Activated CD8-positive, alpha-beta memory T cell treated with anti-CD3 and anti-CD28 coated beads, Interleukin-2, amount 50 U/mL, for 24 hours (primary cell): ENCODE measurements around the gene TUBA1A.
"Not testable (repeated sequence)": the region's sequence is repeated elsewhere in the genome, so short reads cannot be mapped to it uniquely, and the experiment has no call there.

Experiments
- DNase-seq: peaks from one replicate; pipeline ENCODE4 v3.0.0-alpha.2; 2020; ENCODE audit errors: extremely low read depth

Gene TUBA1A

DNA sequence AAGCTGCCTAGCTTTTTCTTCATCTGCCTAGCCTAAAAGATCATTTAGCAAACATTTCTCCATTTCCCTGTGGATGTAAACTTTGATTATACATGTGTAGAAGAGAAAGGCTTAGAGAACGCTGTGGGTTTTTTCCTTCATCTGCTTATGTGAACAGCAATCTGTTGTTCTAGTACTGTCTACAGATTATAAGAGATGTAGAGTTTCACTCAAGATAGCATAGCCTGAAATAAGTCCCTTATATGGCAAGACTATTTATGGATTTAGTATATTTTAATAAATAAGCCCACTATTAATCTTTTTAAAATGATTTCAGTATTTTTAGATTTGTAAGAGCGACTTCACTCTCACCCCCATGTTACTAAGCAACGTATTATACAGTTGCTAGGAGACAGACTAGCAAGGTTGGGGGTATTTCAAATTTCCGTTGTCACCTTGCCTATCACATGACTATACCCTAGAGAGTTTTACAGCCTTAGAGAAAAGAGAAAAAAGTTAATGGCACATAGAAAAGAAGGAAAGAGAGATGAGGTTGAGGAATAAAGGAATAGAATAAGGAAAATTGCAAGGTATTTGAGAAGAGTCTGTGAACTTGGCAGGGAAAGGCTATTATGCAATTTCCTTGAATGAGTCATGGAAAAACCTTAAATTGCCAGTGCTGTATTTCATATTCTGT lies 12.2 kb upstream of the TUBA1A start:
- DNase-seq, result no peak

GRCh38 chr12:49198431-49199155 lies 9.7 kb upstream of the TUBA1A start:
- DNase-seq, result no peak

- DNase-seq, result no peak
Measured at GRCh38 chr12:49197256-49197655, 8.4 kb upstream of the TUBA1A start.

DNA sequence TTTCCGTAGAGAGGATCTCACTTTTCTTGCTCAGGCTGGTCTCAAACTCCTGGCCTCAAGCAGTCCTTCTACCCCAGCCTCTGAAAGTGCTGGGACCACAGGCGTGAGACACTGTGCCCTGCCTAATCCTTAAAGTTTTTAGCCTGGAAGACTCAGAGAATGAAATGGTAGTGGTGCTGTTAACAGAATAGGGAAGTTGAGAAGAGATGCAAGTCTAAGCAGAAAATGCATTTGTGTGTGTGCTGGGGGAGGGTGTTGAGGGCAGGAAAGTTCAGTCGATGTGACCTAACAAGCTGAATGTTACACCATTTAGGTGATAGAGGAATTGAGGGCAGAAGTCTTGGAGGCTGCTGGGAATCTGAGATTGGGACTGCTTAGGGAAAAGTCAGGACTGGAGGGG lies 6.9 kb upstream of the TUBA1A start:
- no peak for DNase-seq

DNA sequence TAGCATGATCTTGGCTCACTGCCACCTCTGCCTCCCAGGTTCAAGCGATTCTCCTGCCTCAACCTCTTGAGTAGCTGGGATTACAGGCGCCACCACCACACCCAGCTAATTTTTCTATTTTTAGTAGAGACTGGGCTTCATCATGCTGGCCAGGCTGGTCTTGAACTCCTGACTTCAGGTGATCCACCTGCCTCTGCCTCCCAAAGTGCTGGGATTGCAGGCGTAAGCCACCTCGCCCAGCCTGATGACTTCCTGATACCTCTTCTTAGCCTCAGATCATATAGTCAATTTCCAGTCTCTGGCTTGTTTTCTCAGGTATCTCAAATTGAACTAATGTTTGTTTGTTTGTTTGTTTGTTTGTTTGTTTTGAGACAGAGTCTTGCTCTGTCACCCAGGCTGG lies 4.9 kb upstream of the TUBA1A start:
- DNase-seq, result not testable (repeated sequence)

DNA sequence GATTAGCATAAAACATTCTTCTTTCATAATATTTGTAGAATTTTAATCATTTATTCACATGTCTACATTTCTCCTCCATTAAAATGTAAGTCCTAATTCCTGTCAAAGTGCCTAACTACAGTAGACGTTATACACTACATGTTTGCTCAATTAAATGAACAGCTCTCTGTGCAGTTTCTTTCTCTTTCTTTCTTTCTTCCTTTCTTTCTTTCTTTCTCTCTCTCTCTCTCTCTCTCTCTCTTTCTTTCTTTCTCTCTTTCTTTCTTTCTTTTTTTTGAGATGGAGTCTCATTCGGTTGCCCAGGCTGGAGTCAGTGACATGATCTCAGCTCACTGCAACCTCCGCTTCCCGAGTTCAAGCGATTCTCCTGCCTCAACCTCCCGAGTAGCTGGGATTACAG lies 2.6 kb upstream of the TUBA1A start:
- DNase-seq, result not testable (repeated sequence)

- no peak for DNase-seq
Measured at GRCh38 chr12:49190974-49191373, 2.1 kb upstream of the TUBA1A start.

DNA sequence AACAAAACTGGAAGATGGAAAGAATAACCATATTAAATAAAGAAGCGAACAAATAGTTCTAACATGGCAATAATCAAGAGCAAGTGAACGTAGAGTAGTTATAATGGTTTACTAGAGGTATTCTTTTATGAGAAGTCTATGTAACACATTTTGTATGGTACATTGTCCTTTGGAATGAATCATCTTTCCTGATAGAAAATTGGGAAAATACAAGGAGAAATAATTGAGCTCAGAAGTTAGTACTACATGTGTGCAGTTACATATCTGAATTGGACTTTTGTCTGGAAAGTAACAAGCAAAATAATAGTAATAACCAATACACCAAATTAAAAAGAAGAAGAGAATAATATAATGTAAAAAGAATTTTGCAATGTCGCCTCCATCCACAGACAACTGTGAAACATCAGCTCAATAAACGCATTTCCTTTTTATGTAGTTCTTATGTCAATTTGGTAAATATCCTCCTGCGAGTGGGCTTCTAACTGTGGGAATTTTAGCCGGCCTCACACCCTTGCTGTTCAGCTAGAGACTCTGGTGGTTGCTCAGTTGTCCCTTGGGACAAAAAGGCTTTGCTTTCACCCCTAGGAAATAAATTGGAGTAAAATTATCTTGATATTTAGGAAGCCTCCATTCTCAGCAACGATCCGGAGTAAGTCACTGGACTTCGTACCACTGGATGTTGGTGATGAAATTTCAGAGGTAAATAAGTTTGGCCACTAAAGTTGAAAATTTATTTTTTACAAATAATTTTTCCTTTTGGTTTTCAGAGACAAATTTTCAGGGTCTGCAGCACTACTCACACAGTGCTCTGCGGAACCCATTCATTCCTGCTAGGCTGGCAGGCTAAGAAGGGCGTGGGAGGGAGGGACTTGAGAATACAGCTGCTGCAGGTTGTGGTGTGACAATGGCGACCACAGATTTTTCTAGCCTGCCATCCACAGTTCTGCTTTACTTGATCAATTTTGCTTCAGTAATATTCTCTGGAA lies 1.1 kb upstream of the TUBA1A start:
- DNase-seq, result no peak

DNA sequence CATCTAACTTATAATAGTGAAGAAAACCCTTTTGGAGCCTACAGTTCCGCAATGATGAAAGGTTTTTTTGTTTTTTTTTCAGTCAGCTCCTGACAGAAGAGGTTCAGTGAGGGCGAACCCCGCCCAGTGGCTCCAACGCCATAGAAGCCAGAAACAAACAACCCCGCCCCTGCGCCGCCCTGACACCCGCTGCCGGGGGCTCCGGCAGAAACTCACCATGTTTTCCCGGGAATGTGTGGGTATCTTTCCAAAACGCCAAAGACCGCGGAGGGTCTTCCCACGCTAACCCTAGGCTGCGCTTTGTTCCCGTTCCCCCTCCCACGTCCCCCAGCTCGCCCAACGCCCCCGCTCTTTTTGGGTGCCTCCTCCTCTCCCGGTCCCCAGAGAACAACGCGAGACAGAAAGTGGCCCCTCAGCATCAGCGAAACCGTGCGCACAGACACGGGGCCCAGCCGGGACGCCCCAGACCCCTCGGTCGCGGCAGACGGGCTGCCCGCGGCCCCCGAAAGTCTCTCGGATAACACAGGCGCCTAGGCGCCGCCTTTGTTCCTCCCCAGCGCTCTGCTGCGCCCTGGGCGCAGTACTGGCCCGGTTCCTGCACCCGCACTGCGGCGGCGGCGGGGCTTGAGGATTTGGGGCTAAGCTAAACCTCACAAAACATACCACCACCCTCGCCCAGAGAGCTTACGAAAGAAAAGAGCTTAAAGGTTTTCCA lies 522 bp downstream of the TUBA1A start:
- peak; percentile 44 for DNase-seq

DNA sequence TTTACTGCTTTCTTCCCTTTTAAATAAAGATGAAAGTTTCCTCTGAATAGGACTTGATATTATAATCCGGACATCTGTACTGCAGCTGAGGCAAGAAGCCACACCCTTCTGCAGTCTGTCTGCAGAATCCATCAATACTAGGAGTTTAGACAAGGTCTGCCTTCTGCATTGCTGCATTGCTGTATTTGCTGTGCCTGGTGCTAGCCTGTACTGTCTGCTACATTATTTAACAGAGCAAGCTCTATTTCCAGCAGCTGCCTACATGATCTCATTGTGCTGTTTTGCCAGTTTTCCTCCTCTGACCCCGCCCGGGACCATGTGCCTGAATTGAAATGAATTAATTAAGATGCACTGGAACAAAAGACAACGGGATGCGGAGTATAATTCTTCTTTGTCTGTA lies 1.7 kb downstream of the TUBA1A start:
- DNase-seq, result no peak

DNA sequence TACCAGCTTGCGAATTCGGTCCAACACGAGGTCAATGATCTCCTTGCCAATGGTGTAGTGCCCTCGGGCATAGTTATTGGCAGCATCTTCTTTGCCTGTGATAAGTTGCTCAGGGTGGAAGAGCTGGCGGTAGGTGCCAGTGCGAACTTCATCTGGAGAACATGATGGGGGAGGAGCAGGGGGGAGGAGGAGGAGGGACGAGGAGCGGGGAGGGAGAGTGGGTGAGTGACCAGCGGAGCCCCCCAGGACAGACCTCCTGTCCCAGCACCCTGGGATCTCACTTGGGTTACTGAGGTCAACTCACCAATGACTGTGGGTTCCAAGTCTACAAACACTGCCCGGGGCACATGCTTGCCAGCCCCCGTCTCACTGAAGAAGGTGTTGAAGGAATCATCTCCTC lies 2.6 kb downstream of the TUBA1A start:
- DNase-seq, result not testable (repeated sequence)

DNA sequence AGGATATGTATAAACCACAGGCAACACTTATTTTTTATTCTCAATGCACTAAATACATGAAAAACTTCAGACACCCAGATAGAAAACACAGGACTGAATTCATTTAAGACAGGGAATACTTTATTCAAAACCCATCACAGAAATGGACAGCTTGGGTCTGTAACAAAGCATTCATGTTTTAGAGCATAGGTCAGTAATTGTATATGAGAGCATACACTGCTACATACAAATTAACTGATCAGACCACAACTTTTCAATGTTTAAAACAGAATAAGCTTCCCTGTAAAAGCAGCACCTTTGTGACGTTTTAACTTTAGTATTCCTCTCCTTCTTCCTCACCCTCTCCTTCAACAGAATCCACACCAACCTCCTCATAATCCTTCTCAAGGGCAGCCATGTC lies 4.2 kb downstream of the TUBA1A start:
- DNase-seq, result not testable (repeated sequence)

GRCh38 chr12:49183214-49183950 lies 5.5 kb downstream of the TUBA1A start:
- not testable (repeated sequence) for DNase-seq

DNA sequence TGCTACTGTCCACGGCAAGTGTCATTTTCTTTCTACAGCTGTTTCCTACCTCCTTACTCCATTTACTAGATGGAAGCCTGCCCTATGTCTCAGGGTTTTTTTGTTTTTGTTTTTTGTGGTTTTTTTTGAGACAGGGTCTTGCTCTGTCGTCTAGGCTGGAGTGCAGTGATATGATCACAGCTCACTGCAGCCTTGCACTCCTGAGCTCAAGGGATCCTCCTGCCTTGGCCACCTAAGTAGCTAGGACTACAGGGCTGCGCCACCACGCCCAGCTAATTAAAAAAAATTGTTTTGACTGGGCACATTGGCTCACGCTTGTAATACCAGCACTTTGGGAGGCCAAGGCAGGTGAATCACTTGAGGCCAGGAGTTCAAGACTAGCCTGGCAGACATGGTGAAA lies 14.7 kb downstream of the TUBA1A start:
- DNase-seq, result no peak

- no peak for DNase-seq
Measured at GRCh38 chr12:49170924-49171323, 18.0 kb downstream of the TUBA1A start.

DNA sequence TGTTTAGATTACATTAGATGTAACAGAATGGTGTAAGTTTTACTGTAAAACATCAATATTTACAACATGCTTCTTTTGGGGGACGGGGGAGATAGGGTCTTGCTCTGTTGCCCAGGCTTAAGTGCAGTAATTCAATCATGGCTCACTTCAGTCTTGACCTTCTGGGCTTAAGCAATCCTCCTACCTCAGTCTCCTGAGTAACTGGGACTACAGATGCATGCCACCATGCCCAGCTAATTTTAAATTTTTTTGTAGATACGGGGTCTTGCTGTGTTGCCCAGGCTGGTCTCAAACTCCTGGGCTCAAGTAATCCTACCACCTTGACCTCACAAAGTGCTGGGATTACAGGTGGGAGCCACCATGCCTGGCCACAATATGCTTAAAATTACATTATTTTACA lies 23.8 kb downstream of the TUBA1A start:
- no peak for DNase-seq

DNA sequence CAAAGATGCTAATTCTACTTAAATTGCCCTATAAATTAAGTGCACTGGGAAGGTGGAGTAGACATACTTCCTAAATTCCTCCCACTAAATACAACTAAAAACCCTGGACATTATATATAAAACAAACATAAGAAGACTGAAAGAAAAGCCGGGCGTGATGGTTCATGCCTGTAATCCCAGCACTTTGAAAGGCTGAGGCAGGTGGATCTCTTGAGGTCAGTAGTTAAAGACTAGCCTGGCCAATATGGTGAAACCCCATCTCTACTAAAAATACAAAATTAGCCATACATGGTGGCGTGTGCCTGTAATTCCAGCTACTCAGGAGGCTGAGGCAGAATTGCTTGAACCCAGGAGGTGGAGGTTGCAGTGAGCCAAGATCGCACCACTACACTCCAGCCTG lies 27.0 kb downstream of the TUBA1A start:
- DNase-seq, result not testable (repeated sequence)

DNA sequence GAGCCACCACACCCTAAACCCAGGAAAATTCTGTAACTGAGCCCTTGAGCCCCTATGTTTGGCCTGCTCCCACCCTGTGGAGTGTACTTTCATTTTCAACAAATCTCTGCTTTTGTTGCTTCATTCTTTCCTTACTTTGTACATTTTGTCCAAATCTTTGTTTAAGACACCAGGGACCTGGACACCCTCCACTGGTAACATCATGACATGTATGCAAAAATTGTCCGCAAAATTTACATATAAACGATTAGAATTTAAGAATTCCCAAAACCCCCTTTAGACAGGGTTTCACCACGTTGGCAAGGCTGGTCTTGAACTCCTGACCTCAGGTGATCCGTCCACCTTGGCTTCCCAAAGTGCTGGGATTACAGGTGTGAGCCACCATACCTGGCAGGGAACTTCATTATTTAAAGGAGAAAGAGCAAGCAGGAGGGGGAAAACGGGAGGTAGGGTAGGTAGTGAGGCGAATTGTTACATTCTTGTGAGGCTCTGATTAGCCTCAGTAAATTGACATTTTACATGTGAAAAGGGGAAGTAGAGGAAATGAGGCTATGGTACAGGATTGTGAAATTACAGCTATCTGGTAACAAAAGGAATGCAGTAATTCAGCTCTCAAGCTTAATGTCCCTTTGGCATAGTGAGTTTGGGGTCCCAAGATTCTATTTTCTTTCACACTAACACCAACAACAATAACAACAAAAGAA lies 27.6 kb downstream of the TUBA1A start:
- DNase-seq, result no peak

DNA sequence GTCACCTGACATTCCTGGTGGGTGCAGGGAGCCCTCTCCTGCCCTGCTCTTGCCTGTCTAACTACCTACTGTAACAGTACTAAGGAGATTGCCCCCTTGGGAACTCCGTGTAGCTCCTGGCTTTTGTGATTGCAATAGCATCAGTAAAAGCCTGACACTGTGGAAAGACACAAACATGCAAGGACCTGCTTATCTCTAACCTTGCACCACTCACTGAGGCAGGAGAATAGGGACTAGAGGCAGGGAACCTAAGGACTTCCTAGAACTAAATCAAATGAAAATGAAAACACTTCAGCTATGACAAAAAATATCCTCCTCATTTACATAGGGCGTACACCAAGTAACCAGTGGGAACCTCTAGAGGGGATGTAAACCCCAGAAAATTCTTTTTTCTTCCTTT lies 28.5 kb downstream of the TUBA1A start:
- DNase-seq, result no peak

GRCh38 chr12:49154221-49154620 lies 34.7 kb downstream of the TUBA1A start:
- no peak for DNase-seq
